ENCODE measurements around the gene RAB11FIP3. TPM values are rescaled to one million over a fixed set of nuclear protein-coding genes. Genes with fewer than 3 reads are reported as not detected.
"Not testable (repeated sequence)": the region's sequence is repeated elsewhere in the genome, so short reads cannot be mapped to it uniquely, and the experiment has no call there.

The RAB11FIP3 gene
- total and polyA plus RNA-seq, 8 donors = 6.7 to 102 (median 18.1) TPM

DNA sequence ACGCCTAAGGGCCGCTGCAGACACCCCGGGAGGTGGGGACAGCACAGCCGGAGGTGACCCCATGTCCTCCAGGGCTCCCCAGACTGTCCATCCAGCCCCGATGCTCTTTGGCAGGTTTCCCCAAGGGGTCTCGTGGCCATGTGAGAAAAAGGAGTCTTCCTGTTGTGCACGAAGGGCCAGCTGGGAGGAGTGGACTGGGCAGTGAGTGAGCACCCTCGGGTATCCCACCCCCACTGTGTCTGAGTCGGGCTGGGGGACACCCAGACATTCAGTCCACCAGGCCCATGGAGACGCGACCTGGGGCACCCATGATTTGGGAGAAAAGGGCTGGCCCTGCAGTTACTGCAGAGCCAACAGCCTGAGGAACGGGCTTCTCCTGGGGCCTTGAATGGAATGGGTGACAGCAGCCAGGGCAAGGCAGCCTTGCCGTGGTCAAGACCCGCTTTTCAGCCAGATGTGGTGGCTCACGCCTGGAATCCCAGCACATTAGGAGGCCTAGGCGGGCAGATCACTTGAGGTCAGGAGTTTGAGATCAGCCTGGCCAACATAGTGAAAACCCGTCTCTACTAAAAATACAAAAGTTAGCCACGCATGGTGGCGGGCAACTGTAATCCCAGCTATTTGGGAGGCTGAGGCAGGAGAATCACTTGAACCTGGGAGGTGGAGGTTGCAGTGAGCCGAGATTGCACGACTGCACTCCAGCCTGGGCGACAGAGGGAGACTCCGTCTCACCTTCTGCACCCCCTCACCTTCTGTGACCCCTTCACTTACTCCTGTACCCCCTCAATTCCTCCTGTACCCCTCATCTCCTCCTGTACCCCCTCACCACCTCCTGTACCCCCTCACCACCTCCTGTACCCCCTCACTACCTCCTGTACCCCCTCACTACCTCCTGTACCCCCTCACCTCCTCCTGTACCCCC lies 78.0 kb downstream of the RAB11FIP3 start:
- 90 to 96% (median 93%) methylated on average over 17 to 23 of the region's 23 CpGs for WGBS, 5 donors
- no peaks in the 10 kb centered on the region for H3K27me3 ChIP-seq
- no peaks in the 10 kb centered on the region for H3K9me3 ChIP-seq
- no peak overlapping the region for H3K27ac ChIP-seq
- intact Hi-C loops (cut with DNase I; ENCODE audit: low total_unique reads) = no loop called here
- no peak for TF ChIP-seq EP300 (IDR thresholded peaks at IDR 0.05)
- TF ChIP-seq POLR2AphosphoS5 (IDR thresholded peaks at IDR 0.05) = no peak
- TF ChIP-seq, protein P1, sequence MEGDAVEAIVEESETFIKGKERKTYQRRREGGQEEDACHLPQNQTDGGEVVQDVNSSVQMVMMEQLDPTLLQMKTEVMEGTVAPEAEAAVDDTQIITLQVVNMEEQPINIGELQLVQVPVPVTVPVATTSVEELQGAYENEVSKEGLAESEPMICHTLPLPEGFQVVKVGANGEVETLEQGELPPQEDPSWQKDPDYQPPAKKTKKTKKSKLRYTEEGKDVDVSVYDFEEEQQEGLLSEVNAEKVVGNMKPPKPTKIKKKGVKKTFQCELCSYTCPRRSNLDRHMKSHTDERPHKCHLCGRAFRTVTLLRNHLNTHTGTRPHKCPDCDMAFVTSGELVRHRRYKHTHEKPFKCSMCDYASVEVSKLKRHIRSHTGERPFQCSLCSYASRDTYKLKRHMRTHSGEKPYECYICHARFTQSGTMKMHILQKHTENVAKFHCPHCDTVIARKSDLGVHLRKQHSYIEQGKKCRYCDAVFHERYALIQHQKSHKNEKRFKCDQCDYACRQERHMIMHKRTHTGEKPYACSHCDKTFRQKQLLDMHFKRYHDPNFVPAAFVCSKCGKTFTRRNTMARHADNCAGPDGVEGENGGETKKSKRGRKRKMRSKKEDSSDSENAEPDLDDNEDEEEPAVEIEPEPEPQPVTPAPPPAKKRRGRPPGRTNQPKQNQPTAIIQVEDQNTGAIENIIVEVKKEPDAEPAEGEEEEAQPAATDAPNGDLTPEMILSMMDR (IDR thresholded peaks at IDR 0.05) = no peak
- no peak for TF ChIP-seq POLR2A (IDR thresholded peaks at IDR 0.05)
- DNase-seq = no peak
- peaks cover 0 to 63% (median 37%) of the 10 kb centered on the region in 4 donors for H3K36me3 ChIP-seq
- H3K4me1 ChIP-seq = no peaks in the 10 kb centered on the region
- H3K4me3 ChIP-seq = no peak overlapping the region

DNA sequence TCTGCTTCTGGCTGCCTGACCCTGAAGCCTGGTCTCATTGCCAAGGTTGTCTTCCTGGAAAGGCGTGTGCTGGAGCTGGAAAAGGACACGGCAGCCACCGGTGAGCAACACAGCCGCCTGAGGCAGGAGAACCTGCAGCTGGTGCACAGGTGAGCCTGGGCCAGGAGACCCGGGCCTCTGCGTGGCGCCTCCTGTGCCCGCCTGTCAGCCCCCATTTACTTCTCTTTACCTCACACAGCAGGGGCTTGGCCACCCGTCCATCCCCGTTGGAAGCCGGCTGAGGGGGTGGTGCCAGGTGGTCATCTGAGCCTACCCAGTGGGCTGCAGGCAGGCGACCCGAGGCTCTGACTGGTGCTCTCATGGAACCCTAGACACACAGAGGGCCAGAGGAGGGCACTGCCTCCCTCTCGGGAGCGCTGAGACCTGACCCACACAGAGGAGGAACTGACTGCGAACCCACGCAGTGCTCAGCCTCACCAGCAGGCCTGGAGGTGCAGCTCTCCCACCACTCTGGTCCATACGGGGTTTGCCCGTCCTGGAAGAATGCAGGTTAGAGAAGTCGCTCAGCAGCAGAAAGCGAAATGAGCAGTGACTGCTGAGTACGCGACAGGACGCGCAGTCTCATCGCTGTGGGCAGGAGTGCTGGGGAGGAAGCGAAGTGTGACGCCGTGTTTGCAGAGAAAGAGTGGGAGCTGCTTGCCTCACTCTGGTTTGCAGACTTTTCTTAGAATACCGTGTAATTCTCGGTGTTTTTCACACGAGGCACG lies 80.2 kb downstream of the RAB11FIP3 start:
- WGBS, 5 donors = 89 to 95% (median 93%) methylated on average over 31 to 33 of the region's 33 CpGs
- no peaks in the 10 kb centered on the region for H3K9me3 ChIP-seq
- H3K27ac ChIP-seq = no peak overlapping the region
- TF ChIP-seq POLR2AphosphoS5 (IDR thresholded peaks at IDR 0.05) (no peak), EP300 (IDR thresholded peaks at IDR 0.05) (no peak), POLR2A (IDR thresholded peaks at IDR 0.05) (no peak)
- TF ChIP-seq, protein P1 (IDR thresholded peaks at IDR 0.05) = no peak
- no peak for DNase-seq
- intact Hi-C loops (cut with DNase I; ENCODE audit: low total_unique reads) = no loop called here
- no peaks in the 10 kb centered on the region for H3K27me3 ChIP-seq
- H3K36me3 ChIP-seq = peaks cover 0 to 61% (median 32%) of the 10 kb centered on the region in 4 donors
- no peak overlapping the region for H3K4me3 ChIP-seq
- no peaks in the 10 kb centered on the region for H3K4me1 ChIP-seq

DNA sequence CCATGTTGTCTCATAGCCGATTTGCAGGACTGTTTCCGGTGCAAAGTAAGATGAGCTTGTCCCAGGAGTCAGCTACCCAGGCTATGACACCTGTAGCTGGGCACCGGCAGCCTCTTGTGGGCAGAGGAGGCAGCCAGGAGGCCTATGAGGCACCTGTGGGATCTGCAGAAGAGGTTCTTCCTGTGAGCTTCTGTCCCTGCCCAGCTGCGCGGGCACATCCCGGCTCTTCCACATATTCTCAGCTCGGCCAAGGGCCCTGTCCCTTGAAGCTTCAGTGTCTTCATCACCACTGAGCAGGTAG lies 80.7 kb downstream of the RAB11FIP3 start:
- Histone ChIP-seq H3K9me3 (no peaks in the 10 kb centered on the region), H3K36me3 (peaks cover 0 to 62% (median 34%) of the 10 kb centered on the region in 4 donors), H3K27ac (no peak overlapping the region), H3K27me3 (no peaks in the 10 kb centered on the region), H3K4me1 (no peaks in the 10 kb centered on the region), H3K4me3 (no peak overlapping the region)
- intact Hi-C loops (cut with DNase I; ENCODE audit: low total_unique reads) = no loop called here
- TF ChIP-seq POLR2A (IDR thresholded peaks at IDR 0.05) = no peak
- TF ChIP-seq POLR2AphosphoS5 (IDR thresholded peaks at IDR 0.05) = no peak
- TF ChIP-seq EP300 (IDR thresholded peaks at IDR 0.05) = no peak
- TF ChIP-seq, protein P1 (IDR thresholded peaks at IDR 0.05) = no peak
- 88 to 94% (median 93%) methylated on average over 6 to 7 of the region's 7 CpGs for WGBS, 5 donors
- no peak for DNase-seq

DNA sequence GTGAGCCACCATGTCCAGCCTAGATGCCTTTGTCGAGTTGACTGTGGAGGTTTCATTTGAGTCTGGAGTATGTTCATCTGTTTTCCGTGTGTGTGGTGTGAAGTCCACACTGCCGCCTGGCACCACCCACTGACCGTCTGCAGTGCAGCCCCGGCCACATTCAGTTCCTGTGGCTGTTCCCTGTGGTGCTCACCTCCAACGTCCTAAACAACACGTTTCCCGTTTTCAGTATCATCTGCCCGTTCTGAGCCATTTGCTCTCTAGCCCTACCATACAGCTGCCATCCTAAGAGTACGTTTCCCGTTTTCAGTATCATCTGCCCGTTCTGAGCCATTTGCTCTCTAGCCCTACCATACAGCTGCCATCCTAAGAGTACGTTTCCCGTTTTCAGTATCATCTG lies 82.1 kb downstream of the RAB11FIP3 start:
- H3K27me3 ChIP-seq; H3K4me3 ChIP-seq; H3K4me1 ChIP-seq; H3K27ac ChIP-seq; intact Hi-C loops (cut with DNase I; ENCODE audit: low total_unique reads); H3K9me3 ChIP-seq; DNase-seq: not testable (repeated sequence)
- H3K36me3 ChIP-seq = peaks cover 0 to 59% (median 36%) of the 10 kb centered on the region in 4 donors
- 86 to 90% (median 89%) methylated on average over 14 of the region's 14 CpGs for WGBS, 5 donors

Data from stomach (tissue), 9 donors.